ENCODE results near the gene LSM14A.
"Not testable (repeated sequence)": the region's sequence is repeated elsewhere in the genome, so short reads cannot be mapped to it uniquely, and the experiment has no call there.

The LSM14A gene

DNA sequence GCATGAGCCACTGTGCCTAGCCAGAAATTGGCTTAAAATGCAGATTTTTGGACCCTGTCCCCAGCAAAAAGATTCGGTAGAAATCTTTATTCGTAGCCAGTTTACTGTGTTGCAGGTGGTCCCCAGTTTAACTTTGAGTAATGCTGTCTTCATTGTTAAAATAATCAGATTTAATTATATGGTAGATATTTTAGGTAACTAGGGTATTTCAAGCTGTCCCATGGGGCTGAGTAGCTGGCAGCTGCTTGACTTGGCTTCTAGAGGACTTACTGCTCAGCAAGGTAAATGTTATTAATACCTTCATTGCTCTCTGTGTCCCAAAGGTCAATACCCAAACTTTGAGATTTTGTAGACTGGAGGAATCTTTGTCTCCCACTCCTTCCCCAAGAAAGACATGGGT is 21.1 kb downstream of the LSM14A start:
- no peaks in the 10 kb centered on the region for H3K9me3 Mint-ChIP-seq
- peaks cover 41% of the 10 kb centered on the region for H3K4me1 Mint-ChIP-seq (ENCODE audit: low read depth)
- H3K27me3 Mint-ChIP-seq: no peaks in the 10 kb centered on the region
- no peak overlapping the region for H3K4me3 Mint-ChIP-seq
- H3K36me3 Mint-ChIP-seq (ENCODE audit: low read depth): peaks cover 31% of the 10 kb centered on the region
- H3K27ac Mint-ChIP-seq: no peak overlapping the region

DNA sequence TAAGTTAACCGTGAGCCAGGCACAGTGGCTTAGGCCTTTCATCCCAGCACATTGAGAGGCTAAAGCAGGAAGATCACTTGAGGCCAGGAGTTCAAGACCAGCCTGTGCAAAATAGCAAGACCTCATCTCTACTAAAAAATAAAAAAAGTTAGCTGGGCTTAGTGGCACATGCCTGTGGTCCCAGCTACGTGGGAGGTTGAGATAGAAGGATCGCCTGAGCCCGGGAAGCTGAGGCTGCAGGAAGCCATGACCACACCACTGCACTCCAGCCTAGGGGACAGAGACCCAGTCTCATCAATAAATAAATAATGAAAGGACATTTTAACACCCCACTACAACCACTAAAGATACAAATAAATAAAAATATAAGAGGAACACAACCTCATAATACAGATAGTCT is 21.6 kb downstream of the LSM14A start:
- Mint-ChIP-seq H3K27ac (no peak overlapping the region), H3K4me1 (ENCODE audit: low read depth) (peaks cover 37% of the 10 kb centered on the region), H3K9me3 (no peaks in the 10 kb centered on the region), H3K4me3 (no peak overlapping the region), H3K36me3 (ENCODE audit: low read depth) (peaks cover 31% of the 10 kb centered on the region), H3K27me3 (no peaks in the 10 kb centered on the region)

GRCh38 chr19:34201133-34201532 is 28.8 kb downstream of the LSM14A start:
- Mint-ChIP-seq H3K4me3 (no peak overlapping the region), H3K4me1 (ENCODE audit: low read depth) (peaks cover 8% of the 10 kb centered on the region), H3K9me3 (no peaks in the 10 kb centered on the region), H3K27me3 (no peaks in the 10 kb centered on the region), H3K36me3 (ENCODE audit: low read depth) (peaks cover 49% of the 10 kb centered on the region), H3K27ac (no peak overlapping the region)

DNA sequence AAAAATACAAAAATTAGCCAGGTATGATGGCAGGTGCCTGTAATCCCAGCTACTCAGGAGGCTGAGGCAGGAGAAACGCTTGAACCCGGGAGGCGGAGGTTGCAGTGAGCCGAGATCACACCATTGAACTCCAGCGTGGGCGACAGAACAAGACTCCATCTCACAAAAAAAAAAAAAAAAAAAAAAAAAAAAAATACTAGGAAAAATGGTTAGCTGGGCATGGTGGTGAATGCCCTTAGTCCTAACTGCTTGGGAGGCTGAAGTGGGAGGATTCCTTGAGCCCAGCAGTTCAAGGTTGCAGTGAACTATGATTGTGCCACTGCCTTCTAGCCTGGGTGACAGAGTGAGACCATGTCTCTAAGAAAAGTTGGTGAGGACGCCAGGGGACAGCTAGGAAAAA is 33.0 kb downstream of the LSM14A start:
- peaks cover 48% of the 10 kb centered on the region for H3K36me3 Mint-ChIP-seq (ENCODE audit: low read depth)
- H3K4me3 Mint-ChIP-seq; H3K4me1 Mint-ChIP-seq (ENCODE audit: low read depth); H3K27ac Mint-ChIP-seq; H3K27me3 Mint-ChIP-seq; H3K9me3 Mint-ChIP-seq: not testable (repeated sequence)

- Mint-ChIP-seq H3K27me3 (no peaks in the 10 kb centered on the region), H3K9me3 (no peaks in the 10 kb centered on the region), H3K4me1 (ENCODE audit: low read depth) (no peaks in the 10 kb centered on the region), H3K36me3 (ENCODE audit: low read depth) (peaks cover 48% of the 10 kb centered on the region), H3K4me3 (no peak overlapping the region), H3K27ac (no peak overlapping the region)
Observed at GRCh38 chr19:34208291-34208884, 36.1 kb downstream of the LSM14A start.

DNA sequence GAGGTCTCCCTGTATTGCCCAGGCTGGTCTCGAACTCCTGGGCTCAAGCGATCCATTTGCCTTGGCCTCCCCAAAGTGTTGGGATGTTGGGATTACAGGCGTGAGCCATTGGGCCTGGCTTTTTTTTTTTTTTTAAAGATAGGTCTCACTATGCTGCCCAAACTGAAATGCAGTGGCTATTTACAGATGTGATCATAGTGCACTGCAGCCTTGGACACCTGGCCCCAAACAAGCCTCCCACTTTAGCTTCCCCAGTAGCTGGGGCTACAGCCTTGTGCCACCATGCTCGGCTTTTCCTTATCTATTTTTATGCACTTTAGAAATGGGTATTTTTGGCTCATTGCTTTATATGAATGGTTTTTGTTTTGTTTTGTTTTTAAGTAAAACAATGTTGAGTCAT is 37.4 kb downstream of the LSM14A start:
- Mint-ChIP-seq H3K27me3 (no peaks in the 10 kb centered on the region), H3K4me3 (no peak overlapping the region), H3K9me3 (no peaks in the 10 kb centered on the region), H3K36me3 (ENCODE audit: low read depth) (peaks cover 42% of the 10 kb centered on the region), H3K27ac (no peak overlapping the region), H3K4me1 (ENCODE audit: low read depth) (no peaks in the 10 kb centered on the region)

DNA sequence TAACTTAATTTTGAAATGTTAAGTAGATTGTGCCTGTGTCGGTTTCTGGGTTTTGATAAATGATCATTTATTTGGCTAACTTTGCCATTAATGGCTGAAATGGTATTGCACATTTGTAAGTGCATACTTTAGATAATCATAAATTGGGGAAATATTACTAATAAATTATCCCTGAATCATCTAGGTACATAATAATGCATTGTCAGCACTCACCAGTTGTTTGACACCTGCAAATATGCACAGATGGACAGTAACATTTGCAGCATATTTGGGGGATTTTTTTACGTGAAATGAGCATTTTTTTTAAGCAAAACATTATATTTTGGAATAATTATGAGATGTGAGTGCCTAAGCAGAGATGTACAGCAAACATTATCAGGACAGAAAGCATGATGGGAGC is 41.0 kb downstream of the LSM14A start:
- Mint-ChIP-seq H3K9me3 (no peaks in the 10 kb centered on the region), H3K4me1 (ENCODE audit: low read depth) (peaks cover 19% of the 10 kb centered on the region), H3K36me3 (ENCODE audit: low read depth) (peaks cover 41% of the 10 kb centered on the region), H3K4me3 (no peak overlapping the region), H3K27me3 (no peaks in the 10 kb centered on the region), H3K27ac (no peak overlapping the region)

GRCh38 chr19:34214040-34214439 is 41.7 kb downstream of the LSM14A start:
- Mint-ChIP-seq H3K27ac (no peak overlapping the region), H3K9me3 (no peaks in the 10 kb centered on the region), H3K4me3 (no peak overlapping the region), H3K27me3 (no peaks in the 10 kb centered on the region), H3K4me1 (ENCODE audit: low read depth) (peaks cover 25% of the 10 kb centered on the region), H3K36me3 (ENCODE audit: low read depth) (peaks cover 42% of the 10 kb centered on the region)

- no peak overlapping the region for H3K4me3 Mint-ChIP-seq
- H3K27ac Mint-ChIP-seq: no peak overlapping the region
- peaks cover 42% of the 10 kb centered on the region for H3K36me3 Mint-ChIP-seq (ENCODE audit: low read depth)
Observed at GRCh38 chr19:34215006-34215665, 42.8 kb downstream of the LSM14A start.

DNA sequence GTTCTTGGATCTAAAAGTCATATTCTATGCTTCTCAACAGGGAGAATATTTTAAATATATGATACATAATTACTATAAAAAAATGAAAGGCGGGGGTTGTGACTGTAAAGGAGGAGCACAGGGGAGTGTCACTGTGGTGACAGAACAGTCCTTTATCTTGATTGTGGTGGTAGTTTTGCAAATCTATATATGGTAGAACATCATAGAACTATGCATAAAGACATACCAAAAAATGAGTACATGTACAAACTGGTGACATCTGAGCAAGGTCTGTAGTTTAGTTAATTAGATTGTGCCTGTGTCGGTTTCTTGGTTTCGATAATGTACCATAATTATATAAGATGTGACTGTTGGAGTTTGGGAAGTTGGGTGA is 43.3 kb downstream of the LSM14A start:
- Mint-ChIP-seq H3K9me3 (no peaks in the 10 kb centered on the region), H3K4me1 (ENCODE audit: low read depth) (peaks cover 29% of the 10 kb centered on the region), H3K4me3 (no peak overlapping the region), H3K27ac (no peak overlapping the region), H3K27me3 (no peaks in the 10 kb centered on the region), H3K36me3 (ENCODE audit: low read depth) (peaks cover 47% of the 10 kb centered on the region)

More at GRCh38 chr19:34215006-34215665, 42.8 kb downstream of the LSM14A start:
- H3K27me3 Mint-ChIP-seq: no peaks in the 10 kb centered on the region
- H3K4me1 Mint-ChIP-seq (ENCODE audit: low read depth): peaks cover 25% of the 10 kb centered on the region
- no peaks in the 10 kb centered on the region for H3K9me3 Mint-ChIP-seq

- H3K4me1 Mint-ChIP-seq (ENCODE audit: low read depth): peaks cover 31% of the 10 kb centered on the region
- not testable (repeated sequence) for H3K27ac Mint-ChIP-seq, H3K27me3 Mint-ChIP-seq, H3K9me3 Mint-ChIP-seq
- peaks cover 51% of the 10 kb centered on the region for H3K36me3 Mint-ChIP-seq (ENCODE audit: low read depth)
- peak overlapping the region; percentile 25 for H3K4me3 Mint-ChIP-seq
Observed at GRCh38 chr19:34216745-34217219, 44.5 kb downstream of the LSM14A start.

- H3K4me3 Mint-ChIP-seq: peak overlapping the region; percentile 22
- H3K4me1 Mint-ChIP-seq (ENCODE audit: low read depth): peaks cover 31% of the 10 kb centered on the region
- H3K27me3 Mint-ChIP-seq: no peaks in the 10 kb centered on the region
- H3K9me3 Mint-ChIP-seq: no peaks in the 10 kb centered on the region
- H3K27ac Mint-ChIP-seq: peak overlapping the region; percentile 61
- peaks cover 59% of the 10 kb centered on the region for H3K36me3 Mint-ChIP-seq (ENCODE audit: low read depth)
Observed at GRCh38 chr19:34217952-34218817, 45.9 kb downstream of the LSM14A start.

- H3K27ac Mint-ChIP-seq: peak overlapping the region; percentile 61
- no peak overlapping the region for H3K4me3 Mint-ChIP-seq
- peaks cover 36% of the 10 kb centered on the region for H3K4me1 Mint-ChIP-seq (ENCODE audit: low read depth)
- no peaks in the 10 kb centered on the region for H3K27me3 Mint-ChIP-seq
- no peaks in the 10 kb centered on the region for H3K9me3 Mint-ChIP-seq
- H3K36me3 Mint-ChIP-seq (ENCODE audit: low read depth): peaks cover 64% of the 10 kb centered on the region
Observed at GRCh38 chr19:34218818-34219164, 46.5 kb downstream of the LSM14A start.

DNA sequence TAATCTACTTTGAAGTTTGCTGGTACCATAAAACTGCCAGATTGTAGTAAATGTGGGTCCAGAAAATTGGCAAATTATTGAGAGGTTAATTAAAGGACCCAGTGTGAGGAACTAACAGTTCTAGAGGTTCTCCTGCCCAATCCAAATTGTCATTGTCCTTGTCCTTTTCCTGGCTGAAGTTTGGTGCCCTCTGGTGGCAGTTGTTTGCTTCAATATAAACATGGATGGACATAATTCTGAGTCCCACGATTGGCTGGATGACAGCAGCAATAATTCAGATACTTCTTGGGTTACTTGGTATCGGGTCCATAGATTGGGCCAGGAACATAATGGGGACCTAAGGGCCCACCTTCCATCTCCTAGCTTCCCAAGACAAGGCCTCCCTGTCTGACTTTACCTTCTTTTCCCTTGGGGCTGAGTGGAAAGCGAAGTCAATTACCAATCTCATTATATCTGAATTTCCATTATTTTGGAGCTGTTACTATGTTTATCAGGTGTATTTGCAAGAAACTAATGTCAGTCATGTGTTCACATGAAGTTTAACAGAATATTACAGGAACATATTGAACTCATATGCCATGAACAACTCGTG is 48.3 kb downstream of the LSM14A start:
- Mint-ChIP-seq H3K36me3 (ENCODE audit: low read depth) (peaks cover 71% of the 10 kb centered on the region), H3K9me3 (no peaks in the 10 kb centered on the region), H3K4me1 (ENCODE audit: low read depth) (peaks cover 54% of the 10 kb centered on the region), H3K4me3 (no peak overlapping the region), H3K27me3 (no peaks in the 10 kb centered on the region), H3K27ac (no peak overlapping the region)

GRCh38 chr19:34222386-34222785 is 50.1 kb downstream of the LSM14A start:
- H3K4me1 Mint-ChIP-seq (ENCODE audit: low read depth): peaks cover 59% of the 10 kb centered on the region
- no peak overlapping the region for H3K27ac Mint-ChIP-seq
- H3K27me3 Mint-ChIP-seq: no peaks in the 10 kb centered on the region
- H3K4me3 Mint-ChIP-seq: no peak overlapping the region
- H3K36me3 Mint-ChIP-seq (ENCODE audit: low read depth): peaks cover 72% of the 10 kb centered on the region
- no peaks in the 10 kb centered on the region for H3K9me3 Mint-ChIP-seq

Data from stimulated activated naive CD8-positive, alpha-beta T cell treated with anti-CD3 and anti-CD28 coated beads, Interleukin-15, Interleukin-2, amounts not matched to agents 100 ng/mL and 50 ng/mL, for 24 hours (primary cell).